HG03575 (cell line): ENCODE results near the gene KDM2A.

Experiments used
- ATAC-seq: cut with Tn5 transposase; IDR thresholded peaks from one replicate; pipeline ENCODE4 v1.9.1; 2021; ENCODE audit not compliant: unreplicated experiment, insufficient number of reproducible peaks, low FRiP score; ENCODE audit errors: extremely low read depth

KDM2A gene

GRCh38 chr11:67288452-67289225, 169.6 kb downstream of the KDM2A start:
- no peak for ATAC-seq

- no peak for ATAC-seq
Measured at GRCh38 chr11:67289226-67289650, 170.2 kb downstream of the KDM2A start, which contains the start of gene ANKRD13D. TSS of gene ANKRD13D (plus strand) at chr11:67289303. CDS start at chr11:67289461, 158 bp downstream.

DNA sequence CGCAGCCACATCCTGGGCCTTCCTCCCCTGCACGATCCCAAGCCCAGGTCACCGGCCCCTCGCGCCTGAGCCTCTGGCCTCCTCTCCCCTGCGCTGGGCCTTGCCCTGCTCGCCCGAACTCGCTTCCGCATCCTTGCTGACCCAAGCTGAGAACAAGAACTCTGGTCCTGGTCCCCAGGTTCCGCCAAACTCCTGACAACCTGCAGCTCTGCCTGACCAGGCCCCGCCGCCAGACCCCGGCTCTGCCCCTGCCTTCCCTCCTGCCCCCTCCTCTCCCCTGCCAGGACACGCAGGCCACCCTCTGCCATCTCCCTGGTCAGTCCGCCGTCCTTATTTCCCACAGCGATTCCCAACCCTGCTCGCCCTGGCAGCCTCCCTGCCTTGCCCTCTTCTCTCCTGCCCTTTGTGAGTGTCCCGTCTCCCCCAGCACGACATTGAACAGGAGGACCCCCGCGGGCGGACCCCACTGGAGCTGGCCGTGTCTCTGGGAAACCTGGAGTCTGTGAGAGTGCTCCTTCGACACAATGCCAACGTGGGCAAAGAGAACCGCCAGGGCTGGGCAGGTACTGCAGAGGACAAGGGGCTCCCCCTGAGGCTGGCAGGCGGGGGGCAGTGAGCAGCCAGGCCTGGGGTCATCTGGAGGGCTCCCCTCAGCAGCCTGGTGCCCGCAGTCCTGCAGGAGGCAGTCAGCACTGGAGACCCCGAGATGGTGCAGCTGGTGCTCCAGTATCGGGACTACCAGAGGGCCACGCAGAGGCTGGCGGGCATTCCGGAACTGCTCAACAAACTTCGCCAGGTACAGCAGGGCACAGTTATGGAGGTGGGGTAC, 170.8 kb downstream of the KDM2A start:
- ATAC-seq, result no peak

DNA sequence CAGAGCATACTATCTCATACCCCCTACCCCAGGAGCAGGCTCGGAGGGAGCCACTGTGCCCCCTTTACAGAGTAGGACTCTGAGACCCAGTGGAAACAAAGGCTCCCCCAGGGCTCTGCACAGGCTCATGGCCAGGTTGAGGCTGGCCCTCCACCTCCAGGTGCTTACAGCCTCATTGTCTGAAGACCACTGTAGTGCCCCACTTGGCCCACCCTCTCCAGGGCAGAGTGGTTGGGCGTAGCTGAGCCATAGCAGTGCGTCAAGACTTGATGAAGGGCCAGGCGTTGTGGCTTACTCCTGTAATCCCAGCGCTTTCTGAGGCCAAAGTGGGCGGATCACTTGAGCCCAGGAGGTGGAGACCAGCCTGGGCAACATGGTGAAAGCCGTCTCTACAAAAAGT, 171.7 kb downstream of the KDM2A start:
- ATAC-seq, result no peak

DNA sequence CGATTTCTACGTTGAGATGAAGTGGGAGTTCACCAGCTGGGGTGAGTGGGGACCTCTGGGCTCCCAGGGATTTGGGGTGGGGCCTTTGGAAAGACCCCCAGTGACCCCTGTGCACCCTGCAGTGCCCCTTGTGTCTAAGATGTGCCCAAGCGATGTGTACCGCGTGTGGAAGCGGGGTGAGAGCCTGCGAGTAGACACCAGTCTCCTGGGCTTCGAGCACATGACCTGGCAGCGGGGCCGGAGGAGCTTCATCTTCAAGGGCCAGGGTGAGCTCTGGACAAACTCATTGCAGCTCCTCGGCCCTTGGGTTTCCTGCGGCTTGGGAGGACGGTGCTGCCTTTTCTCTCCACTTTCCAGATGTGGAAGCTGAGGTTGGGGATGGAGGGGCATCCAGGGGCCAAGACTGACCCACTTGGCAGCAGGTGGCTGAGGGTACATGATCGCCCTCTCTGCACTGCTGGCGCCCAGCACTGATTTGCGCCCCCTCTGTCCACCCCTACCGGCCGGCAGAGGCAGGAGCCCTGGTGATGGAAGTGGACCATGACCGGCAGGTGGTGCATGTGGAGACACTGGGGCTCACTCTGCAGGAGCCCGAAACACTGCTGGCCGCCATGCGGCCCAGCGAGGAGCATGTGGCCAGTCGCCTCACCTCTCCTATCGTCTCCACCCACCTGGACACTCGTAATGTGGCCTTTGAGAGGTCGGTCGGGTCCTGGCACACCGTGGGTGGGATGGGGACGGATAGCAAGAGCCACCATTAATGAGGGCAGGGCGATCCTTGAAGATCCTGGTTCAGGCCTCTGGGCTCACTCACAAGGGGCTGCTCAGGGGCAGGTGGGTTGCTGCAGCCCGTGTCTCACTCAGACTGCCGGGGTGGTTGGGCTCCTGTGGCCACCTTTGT, 172.7 kb downstream of the KDM2A start:
- ATAC-seq, result no peak

GRCh38 chr11:67292671-67293070, 173.6 kb downstream of the KDM2A start:
- no peak for ATAC-seq

- ATAC-seq, result no peak
Measured at GRCh38 chr11:67293090-67293489, 174.0 kb downstream of the KDM2A start.

DNA sequence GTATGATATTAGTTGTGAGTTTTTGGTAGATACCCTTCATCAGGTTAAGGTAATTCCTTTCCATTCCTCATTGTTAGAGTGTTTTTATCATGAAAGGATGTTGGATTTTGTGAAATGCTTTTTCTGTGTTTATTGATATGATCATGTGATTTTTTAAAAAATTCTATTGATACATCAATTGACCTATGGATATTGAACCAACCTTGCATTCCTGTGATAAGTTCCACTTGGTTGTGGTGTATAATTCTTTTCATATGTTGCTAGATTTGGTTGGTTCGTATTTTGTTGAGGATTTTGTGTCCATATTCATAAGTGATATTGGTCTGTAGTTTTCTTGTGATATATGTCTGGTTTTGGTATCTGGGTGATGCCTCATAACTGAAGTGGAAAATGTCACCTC, 176.8 kb downstream of the KDM2A start:
- ATAC-seq, result no peak

DNA sequence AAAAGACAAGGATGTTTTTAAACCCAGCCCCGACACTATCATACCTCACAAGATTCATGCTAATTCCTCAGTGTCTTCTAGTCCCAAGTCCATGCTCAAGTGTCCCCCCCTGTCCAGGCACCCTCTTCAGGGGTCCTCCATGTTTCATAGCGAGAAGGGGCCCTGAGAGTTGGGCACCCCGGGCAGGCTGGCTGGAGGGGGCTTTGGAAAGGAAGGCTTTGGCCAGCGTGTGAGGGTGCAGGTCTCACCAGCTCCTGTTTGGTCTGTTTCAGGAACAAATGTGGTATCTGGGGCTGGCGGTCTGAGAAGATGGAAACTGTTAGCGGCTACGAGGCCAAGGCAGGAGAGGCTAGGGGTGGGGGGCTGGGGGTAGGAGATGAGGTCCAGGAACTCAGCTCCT, 179.7 kb downstream of the KDM2A start:
- no peak for ATAC-seq

- no peak for ATAC-seq
Measured at GRCh38 chr11:67299471-67300191, 180.6 kb downstream of the KDM2A start.

DNA sequence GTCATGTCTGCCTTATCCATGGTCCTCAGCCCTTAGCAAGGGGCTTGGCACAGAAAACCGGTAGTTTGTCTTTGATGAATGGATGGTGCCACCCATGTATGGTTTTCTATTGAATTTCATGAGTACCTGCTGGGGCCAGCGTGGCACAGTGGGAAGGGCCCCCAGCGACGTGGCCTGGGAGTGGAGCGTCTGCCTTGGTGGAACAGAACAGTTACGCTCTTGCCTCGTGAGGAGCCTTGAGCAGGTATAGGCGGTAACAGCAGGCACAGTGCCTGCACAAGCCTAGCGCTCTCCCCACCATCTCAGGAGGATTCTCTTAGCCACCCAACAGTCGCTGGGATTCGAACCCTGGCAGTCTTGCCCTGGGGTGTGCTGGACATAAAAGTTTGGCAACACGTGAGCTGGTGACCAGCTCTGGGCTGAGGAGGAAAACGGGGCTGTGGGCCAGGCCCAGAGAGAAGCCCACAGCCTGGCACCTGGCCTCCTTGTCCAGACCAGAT, 181.2 kb downstream of the KDM2A start:
- ATAC-seq, result no peak

DNA sequence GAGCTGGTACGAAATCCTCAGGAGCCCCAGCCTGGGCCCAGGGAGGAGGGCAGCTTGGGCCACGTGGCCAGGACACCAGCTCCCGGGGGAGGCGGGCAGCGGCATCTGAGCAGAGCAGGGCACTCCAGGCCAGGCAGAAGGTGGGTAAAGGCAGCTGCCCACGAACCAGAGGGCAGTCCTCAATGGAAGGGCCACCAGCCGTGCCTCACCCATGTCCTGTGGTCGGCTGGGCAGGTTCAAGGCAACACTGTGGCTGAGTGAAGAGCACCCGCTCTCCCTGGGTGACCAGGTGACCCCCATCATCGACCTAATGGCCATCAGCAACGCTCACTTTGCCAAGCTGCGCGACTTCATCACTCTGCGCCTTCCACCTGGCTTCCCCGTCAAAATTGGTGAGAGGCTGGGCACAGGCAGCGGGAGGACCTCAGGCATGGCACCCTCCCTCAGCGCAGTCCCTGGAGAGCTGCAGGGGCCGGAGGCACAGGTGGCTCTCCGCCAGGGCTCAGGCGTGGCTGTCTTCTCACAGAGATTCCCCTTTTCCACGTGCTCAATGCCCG, 181.8 kb downstream of the KDM2A start:
- ATAC-seq, result no peak

GRCh38 chr11:67301313-67301921, 182.4 kb downstream of the KDM2A start:
- ATAC-seq, result no peak

DNA sequence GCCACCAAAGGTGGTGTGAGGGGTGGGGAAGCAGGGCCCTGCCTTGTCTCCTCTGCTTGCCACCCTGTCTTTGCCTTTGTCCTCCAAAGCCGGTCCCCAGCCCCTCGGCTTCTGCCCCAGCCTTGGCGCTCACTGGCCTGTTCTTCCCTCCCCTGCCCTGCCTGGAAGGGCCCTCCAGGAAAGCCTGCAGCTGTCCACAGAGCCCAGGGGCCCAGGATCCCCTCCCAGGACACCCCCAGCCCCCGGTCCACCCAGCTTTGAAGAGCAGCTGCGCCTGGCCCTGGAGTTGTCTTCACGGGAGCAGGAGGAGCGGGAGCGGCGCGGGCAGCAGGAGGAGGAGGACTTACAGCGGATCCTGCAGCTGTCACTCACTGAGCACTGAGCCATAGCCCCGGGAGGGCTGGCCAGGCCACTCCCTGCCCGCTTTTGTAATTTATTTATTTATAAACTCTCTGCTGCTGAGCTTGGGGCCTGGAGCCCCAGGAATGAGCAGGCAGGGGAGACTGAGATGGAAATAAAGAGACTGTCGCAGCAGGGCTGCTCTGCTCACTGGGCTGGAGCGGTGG, 183.0 kb downstream of the KDM2A start:
- no peak for ATAC-seq

DNA sequence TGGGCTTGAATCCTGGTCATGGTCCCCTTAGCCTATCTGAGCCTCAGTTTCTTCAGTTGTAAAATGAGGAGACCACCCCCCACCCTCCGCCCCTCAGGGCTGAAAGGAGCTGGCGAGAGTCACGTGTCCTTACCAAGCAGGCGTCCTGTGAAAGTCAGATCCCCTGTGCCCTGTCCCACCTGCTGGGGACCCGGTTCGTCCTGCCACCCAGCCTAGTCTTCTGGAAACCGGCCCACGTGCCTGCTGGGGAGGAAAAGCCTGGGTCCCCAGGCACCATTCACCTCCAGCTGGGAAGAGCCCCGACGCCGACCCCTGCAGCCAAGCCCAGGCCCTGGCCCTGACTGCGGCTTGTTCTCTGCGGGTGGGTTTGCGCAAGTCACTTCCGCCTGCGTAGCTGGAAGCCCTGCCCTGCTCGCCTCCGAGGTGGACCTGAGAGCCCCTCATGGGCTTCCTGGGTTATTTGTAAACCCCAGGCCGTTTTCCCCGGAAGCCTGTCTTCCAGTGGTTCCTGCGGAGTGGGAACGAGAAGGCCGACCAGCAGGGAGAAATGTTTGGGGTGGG, 183.6 kb downstream of the KDM2A start:
- no peak for ATAC-seq

DNA sequence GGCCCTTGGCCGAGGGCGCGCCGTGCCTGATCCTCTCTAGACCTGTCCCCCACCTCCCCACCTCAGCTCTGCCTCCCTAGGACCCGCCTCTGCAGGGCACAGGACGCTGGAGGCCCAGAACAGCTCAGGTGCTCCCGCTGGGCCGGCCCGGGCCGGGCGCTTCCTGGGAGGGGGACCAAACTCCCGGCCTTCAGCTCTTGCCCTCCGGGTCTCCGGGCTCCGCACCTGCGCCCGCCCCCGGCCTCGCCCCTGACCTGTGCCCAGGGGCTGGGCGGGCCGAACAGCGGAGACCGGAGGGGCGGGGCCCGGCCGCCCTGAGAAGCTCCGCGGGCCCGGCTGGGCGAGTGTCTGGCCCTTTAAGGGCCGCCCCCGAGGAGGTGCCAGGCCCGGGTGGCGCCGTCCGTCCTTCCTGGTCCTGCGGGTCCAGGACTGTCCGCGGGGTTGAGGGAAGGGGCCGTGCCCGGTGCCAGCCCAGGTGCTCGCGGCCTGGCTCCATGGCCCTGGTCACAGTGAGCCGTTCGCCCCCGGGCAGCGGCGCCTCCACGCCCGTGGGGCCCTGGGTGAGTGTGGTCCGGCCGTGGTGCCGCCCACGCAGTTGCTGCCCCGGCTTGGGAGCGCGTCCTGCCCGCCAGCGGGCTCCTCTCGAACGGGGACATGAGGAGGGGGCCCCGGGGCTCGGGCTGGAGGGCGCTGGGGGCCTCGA, 184.2 kb downstream of the KDM2A start, which contains the start of gene SSH3:
SSH3 (plus strand) TSS at position 399 of the 703 bp plus-strand sequence; CDS start at position 495, 96 bp downstream.
- no peak for ATAC-seq
